ENCODE results near the gene ICAM1. TPM values are rescaled to one million over a fixed set of nuclear protein-coding genes. Genes with fewer than 3 reads are reported as not detected.

The ICAM1 gene
- total RNA-seq, 1 experiment from 2014 or later = 136 TPM

GRCh38 chr19:10226021-10226375 lies 44.9 kb upstream of the ICAM1 start:
- intact Hi-C loops (cut with micrococcal nuclease; ENCODE audit: unreplicated experiment) = no loop called here
- no peak overlapping the region for H3K27ac ChIP-seq (ENCODE audit: low read length)
- ATAC-seq = no peak

GRCh38 chr19:10226376-10227025 lies 44.4 kb upstream of the ICAM1 start:
- H3K4me3 ChIP-seq (ENCODE audit: low read depth in 2 of 2, low read length in 2 of 2) = no peak overlapping the region
- ChIA-PET POLR2A (no interaction called here), CTCF (interaction anchor here (0.5 to 0.6 kb wide), 2 partner anchors 15 to 52 kb away, joined by 4 to 5 read pairs; no protein-coding TSS in a partner anchor)
- TF ChIP-seq, protein P1, sequence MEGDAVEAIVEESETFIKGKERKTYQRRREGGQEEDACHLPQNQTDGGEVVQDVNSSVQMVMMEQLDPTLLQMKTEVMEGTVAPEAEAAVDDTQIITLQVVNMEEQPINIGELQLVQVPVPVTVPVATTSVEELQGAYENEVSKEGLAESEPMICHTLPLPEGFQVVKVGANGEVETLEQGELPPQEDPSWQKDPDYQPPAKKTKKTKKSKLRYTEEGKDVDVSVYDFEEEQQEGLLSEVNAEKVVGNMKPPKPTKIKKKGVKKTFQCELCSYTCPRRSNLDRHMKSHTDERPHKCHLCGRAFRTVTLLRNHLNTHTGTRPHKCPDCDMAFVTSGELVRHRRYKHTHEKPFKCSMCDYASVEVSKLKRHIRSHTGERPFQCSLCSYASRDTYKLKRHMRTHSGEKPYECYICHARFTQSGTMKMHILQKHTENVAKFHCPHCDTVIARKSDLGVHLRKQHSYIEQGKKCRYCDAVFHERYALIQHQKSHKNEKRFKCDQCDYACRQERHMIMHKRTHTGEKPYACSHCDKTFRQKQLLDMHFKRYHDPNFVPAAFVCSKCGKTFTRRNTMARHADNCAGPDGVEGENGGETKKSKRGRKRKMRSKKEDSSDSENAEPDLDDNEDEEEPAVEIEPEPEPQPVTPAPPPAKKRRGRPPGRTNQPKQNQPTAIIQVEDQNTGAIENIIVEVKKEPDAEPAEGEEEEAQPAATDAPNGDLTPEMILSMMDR (IDR thresholded peaks at IDR 0.05) = no peak
- TF ChIP-seq, protein P2, sequence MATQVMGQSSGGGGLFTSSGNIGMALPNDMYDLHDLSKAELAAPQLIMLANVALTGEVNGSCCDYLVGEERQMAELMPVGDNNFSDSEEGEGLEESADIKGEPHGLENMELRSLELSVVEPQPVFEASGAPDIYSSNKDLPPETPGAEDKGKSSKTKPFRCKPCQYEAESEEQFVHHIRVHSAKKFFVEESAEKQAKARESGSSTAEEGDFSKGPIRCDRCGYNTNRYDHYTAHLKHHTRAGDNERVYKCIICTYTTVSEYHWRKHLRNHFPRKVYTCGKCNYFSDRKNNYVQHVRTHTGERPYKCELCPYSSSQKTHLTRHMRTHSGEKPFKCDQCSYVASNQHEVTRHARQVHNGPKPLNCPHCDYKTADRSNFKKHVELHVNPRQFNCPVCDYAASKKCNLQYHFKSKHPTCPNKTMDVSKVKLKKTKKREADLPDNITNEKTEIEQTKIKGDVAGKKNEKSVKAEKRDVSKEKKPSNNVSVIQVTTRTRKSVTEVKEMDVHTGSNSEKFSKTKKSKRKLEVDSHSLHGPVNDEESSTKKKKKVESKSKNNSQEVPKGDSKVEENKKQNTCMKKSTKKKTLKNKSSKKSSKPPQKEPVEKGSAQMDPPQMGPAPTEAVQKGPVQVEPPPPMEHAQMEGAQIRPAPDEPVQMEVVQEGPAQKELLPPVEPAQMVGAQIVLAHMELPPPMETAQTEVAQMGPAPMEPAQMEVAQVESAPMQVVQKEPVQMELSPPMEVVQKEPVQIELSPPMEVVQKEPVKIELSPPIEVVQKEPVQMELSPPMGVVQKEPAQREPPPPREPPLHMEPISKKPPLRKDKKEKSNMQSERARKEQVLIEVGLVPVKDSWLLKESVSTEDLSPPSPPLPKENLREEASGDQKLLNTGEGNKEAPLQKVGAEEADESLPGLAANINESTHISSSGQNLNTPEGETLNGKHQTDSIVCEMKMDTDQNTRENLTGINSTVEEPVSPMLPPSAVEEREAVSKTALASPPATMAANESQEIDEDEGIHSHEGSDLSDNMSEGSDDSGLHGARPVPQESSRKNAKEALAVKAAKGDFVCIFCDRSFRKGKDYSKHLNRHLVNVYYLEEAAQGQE (IDR thresholded peaks at IDR 0.05; ENCODE audit: insufficient read depth in 1 of 2, low read depth in 2 of 2, low read length in 1 of 2) = no peak
- no peak for TF ChIP-seq POLR2AphosphoS5 (IDR thresholded peaks at IDR 0.05; ENCODE audit: low read depth, low read length)
- no peak for TF ChIP-seq TCF7L2 (IDR thresholded peaks at IDR 0.05; ENCODE audit: low read depth, low read length)
- no peak for TF ChIP-seq SIN3A (IDR thresholded peaks at IDR 0.05; ENCODE audit: borderline replicate concordance, insufficient read depth, low read depth, low read length)
- no peaks in the 10 kb centered on the region for H3K27me3 ChIP-seq (ENCODE audit: control insufficient read depth, insufficient read depth, low read length)
- no peaks in the 10 kb centered on the region for H3K36me3 ChIP-seq (ENCODE audit: control insufficient read depth, insufficient read depth, low read length)
- in situ Hi-C loops (cut with HindIII; ENCODE audit: low pct_unique_long_range_greater_than_20kb, low sequenced_read_pairs) = no loop called here
- no peaks in the 10 kb centered on the region for H3K9me3 ChIP-seq (ENCODE audit: control insufficient read depth, insufficient read depth, low read depth, low read length)
- H3K4me1 ChIP-seq (ENCODE audit: control insufficient read depth, insufficient read depth, low read length) = no peaks in the 10 kb centered on the region
- DNase-seq (ENCODE audit: low read depth, low spot score) (no peak), ATAC-seq (no peak)
- intact Hi-C loops (cut with micrococcal nuclease; ENCODE audit: unreplicated experiment) = no loop called here
- no peak overlapping the region for H3K27ac ChIP-seq (ENCODE audit: low read length)
- BruUV-seq (replicated peaks) = no TSS peak

More at GRCh38 chr19:10226021-10226375, 44.9 kb upstream of the ICAM1 start:
- no peaks in the 10 kb centered on the region for H3K4me1 ChIP-seq (ENCODE audit: control insufficient read depth, insufficient read depth, low read length)
- H3K9me3 ChIP-seq (ENCODE audit: control insufficient read depth, insufficient read depth, low read depth, low read length) = no peaks in the 10 kb centered on the region
- H3K27me3 ChIP-seq (ENCODE audit: control insufficient read depth, insufficient read depth, low read length) = no peaks in the 10 kb centered on the region
- no peak for DNase-seq (ENCODE audit: low read depth, low spot score)
- no peaks in the 10 kb centered on the region for H3K36me3 ChIP-seq (ENCODE audit: control insufficient read depth, insufficient read depth, low read length)
- in situ Hi-C loops (cut with HindIII; ENCODE audit: low pct_unique_long_range_greater_than_20kb, low sequenced_read_pairs) = no loop called here
- BruUV-seq (replicated peaks) = no TSS peak
- no peak overlapping the region for H3K4me3 ChIP-seq (ENCODE audit: low read depth in 2 of 2, low read length in 2 of 2)
- no peak for TF ChIP-seq TCF7L2 (IDR thresholded peaks at IDR 0.05; ENCODE audit: low read depth, low read length)
- TF ChIP-seq, protein P1 (IDR thresholded peaks at IDR 0.05) = no peak
- TF ChIP-seq, protein P2 (IDR thresholded peaks at IDR 0.05; ENCODE audit: insufficient read depth in 1 of 2, low read depth in 2 of 2, low read length in 1 of 2) = no peak
- TF ChIP-seq SIN3A (IDR thresholded peaks at IDR 0.05; ENCODE audit: borderline replicate concordance, insufficient read depth, low read depth, low read length) = no peak
- no peak for TF ChIP-seq POLR2AphosphoS5 (IDR thresholded peaks at IDR 0.05; ENCODE audit: low read depth, low read length)
- ChIA-PET POLR2A (no interaction called here), CTCF (interaction anchor here (0.5 kb wide), 1 partner anchor 14 kb away, joined by 4 read pairs; no protein-coding TSS in a partner anchor)

Measured in Panc1 (cell line).